NCI-H2107 treated with DMSO at 0.1 percent for 48 hours (cell line): ENCODE results near the gene POLR2H.

ENCODE experiments used
- DNase-seq: peaks from one replicate; lab custom pipeline; 2025; ENCODE audit not compliant: unreplicated experiment; lab: John Stamatoyannopoulos, UW

Gene POLR2H

GRCh38 chr3:184386047-184386806 is 24.7 kb downstream of the POLR2H start:
- no peak for DNase-seq

GRCh38 chr3:184387174-184387714 is 25.7 kb downstream of the POLR2H start:
- DNase-seq: no peak

DNA sequence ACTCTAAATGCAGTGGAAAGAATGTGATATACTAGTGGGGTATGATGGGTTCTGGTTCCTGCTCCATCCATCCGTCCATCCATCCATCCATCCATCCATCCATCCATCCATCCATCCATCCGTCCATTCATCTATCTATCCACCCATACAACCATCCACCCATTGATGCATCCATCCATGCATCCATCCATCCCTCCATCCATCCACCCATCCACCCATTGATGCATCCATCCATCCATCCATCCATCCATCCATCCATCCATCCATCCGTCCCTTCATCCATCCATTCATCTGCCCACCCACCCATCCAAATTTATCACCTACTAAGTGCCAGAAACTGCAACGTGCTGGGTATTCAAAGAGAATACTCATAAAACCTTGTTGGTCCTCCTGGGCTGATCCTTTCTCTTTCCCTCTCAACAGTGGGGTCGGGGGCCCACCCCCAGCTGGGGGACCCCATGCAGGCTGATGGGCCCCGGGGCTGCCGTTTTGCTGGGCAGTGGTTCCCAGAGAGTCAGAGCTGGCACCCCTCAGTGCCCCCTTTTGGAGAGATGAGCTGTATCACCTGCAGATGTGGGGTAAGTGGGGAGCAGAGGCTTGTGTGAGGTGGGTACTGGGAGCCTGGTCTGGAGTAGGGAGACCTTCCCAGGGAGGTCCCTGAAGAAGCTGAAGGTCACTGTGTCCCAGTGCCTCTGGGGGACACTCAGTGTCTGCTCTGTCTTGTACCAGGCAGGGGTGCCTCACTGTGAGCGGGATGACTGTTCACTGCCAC is 26.8 kb downstream of the POLR2H start:
- no peak for DNase-seq

- no peak for DNase-seq
Observed at GRCh38 chr3:184388936-184389230, 27.4 kb downstream of the POLR2H start.

DNA sequence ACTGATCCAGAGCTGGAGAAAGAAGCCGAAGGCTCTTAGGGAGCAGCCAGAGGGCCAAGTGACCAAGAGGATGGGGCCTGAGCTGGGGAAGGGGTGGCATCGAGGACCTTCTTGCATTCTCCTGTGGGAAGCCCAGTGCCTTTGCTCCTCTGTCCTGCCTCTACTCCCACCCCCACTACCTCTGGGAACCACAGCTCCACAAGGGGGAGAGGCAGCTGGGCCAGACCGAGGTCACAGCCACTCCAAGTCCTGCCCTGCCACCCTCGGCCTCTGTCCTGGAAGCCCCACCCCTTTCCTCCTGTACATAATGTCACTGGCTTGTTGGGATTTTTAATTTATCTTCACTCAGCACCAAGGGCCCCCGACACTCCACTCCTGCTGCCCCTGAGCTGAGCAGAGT is 27.9 kb downstream of the POLR2H start:
- no peak for DNase-seq

DNA sequence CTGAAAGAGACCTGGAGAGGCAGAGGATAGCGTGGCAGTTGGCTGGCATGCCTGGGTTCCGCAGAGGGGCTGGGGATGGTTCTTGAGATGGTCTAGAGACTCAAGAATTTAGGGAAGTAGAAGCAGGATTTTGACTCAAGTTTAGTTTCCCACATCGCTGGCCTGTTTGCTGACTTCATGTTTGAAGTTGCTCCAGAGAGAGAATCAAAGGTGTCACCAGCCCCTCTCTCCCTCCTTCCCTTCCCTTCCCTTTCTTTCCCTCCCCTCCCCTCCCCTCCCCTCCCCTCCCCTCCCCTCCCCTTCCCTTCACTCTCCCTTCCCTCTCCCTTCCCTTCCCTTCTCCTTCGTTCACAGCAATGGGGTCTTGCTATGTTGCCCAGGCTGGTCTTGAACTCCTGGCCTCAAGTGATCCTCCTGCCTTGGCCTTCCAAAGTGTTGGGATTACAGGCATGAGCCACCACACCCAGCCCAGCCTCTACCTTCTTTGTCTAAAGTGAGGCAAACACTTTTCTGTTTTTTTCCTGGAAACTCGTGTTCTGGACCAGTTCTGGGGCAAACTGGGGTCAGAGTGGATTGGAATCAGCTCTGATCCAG is 28.5 kb downstream of the POLR2H start:
- no peak for DNase-seq

DNA sequence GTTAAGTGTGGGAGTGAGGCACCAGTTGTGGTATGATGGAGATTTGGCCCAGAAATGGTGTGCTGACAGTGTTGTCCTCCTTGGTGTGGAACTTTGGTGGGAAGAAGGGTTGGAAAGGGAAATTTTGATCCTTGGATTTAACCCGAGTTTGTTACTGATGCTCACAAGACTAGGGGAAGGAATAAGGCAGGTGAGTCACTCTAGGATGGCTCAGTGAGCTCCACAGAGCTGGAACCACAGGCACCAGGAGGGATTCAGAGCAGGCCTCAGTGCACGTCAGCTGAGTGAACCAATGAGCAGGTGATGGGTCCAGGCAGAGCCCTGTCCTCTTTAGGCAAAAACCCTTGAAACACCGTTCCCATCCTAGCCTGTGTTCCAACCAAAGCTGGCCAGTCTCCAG is 29.8 kb downstream of the POLR2H start:
- no peak for DNase-seq

- DNase-seq: no peak
Observed at GRCh38 chr3:184395320-184395660, 33.8 kb downstream of the POLR2H start.

- no peak for DNase-seq
Observed at GRCh38 chr3:184399410-184399809, 37.9 kb downstream of the POLR2H start.

DNA sequence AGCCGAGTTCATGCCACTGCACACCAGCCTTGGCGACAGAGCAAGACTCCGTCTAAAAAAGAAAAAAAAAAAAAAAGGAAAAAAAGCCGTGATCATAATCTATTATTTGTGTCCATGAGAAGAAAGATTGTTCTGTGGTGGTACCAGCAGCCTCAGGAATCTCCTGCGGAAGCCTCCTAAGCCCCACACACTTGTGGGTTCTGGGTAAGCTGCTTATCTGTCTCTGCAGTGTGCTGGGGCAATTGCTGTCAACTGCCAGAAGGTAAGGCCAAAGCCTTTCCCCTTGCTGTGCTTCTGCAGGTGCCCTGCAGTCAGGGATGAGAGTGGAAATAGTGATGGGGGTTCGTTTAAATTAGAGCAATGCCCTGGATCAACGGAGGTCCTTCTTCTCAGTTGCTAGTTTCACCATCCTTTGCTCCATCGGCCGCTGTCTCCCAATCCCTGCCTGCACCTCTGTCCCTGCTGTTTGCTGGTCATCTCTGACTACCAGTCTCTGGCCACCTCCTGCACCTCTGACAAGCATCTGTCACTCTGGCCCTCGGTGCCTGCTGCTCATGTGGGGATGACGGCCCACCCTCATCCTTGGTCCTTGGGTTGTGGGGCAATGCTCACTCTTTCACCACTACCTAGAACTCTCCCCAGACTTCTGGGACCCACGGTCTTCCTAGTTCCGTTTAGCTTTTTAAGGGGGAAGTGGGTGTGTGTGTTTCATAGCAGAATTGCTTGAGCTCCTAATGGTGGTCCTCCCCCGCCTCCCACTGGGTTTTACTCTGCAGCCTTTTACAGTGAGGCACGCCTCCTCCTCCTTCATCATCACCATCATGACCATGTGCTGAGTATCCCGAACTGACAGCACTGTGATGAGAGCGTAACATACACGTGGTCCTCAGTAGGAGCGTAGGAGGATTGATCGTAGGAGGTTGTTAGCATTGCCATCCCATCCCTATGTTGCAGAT is 43.8 kb downstream of the POLR2H start:
- DNase-seq: no peak

DNA sequence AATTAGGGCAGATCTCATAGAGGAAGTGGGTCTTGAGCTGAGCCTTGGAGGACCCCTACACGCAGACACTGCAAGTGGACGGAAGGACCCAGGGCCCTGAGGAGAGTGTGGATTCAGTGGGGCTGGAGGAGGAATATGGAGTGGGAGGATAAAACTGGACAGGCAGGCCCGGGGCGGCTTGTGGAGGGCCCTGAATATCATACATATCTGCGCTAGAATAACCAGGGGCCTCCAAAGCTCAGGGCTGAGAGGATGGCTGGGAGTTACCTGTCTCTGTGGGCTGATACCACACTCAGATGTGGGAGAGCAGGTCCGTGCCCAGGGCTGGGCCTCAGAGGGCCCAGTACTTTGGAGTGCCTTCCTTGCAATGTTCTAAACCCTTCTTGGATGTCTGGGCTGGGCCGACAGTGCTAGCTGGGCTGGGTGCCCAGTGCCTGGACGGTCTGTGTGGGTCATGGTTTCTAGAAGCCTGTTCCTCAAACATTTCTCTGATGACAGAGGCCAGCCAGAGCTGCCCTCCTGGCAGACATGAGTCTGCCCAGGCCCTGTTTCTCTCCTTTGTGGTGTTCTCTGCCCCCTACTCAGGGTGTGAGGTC is 47.9 kb downstream of the POLR2H start:
- no peak for DNase-seq

DNA sequence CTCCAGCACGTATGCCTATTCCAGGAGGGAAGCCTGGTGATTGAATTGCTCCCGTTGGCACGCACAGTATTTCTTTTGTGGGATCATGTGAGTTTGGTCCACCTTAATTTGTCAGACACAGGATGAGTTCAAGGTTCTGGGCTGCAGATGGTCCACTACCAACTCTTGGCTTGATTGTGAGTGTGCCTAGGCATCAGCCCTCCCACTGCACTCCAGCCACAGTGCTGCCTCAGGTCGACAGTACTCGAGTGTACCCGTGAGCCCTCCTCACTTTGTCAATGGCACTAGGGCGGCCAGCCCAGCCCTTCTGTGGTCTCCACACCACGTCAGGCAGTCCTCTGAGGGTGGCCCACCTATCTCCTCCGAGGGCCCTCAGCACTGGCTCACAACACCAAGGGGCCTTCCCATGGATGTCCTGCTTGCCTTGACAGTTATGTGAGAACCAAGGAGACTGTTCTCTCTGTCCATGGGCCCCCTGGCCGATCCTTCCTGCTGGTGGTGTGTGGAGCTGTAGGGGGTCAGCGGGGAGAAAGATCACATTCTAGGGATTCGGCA is 48.5 kb downstream of the POLR2H start:
- no peak for DNase-seq

DNA sequence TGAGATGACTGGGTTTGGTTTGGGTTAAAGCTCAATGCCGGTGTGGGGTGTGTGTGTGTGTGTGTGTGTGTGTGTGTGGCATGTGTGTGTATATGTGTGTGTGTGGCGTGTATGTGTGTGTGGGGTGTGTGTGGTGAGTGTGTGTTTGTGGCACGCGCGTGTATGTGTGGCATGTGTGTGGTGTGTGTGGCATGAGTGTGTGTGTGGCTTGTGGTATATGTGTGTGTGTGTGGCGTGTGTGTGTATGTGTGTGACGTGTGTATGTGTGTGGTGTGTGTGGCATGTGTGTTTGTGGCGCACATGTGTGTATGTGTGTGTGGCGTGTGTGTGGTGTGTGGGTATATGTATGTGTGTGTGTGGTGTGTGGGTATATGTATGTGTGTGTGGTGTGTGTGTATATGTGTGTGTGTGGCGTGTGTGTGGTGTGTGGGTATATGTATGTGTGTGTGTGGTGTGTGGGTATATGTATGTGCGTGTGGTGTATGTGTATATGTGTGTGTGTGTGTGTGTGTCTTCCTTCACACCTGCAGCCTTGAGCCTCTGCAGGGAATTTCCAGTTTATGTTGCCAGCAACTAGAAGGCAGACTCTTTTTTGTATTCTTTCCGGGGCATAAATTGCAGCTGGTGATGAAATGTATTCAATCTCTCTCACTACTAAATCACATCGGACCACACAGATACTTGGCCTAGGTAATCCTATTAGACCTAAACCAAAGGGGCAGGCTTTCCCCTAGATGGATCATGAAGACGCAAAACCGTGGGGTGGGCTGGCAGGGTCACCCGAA is 53.1 kb downstream of the POLR2H start:
- DNase-seq: no peak

GRCh38 chr3:184415203-184415490 is 53.6 kb downstream of the POLR2H start:
- no peak for DNase-seq

- peak; percentile 69 for DNase-seq
Observed at GRCh38 chr3:184417619-184418327, 56.3 kb downstream of the POLR2H start.
